ENCODE results near the gene ACOXL.
"Not testable (repeated sequence)": the region's sequence is repeated elsewhere in the genome, so short reads cannot be mapped to it uniquely, and the experiment has no call there.

The ACOXL gene

DNA sequence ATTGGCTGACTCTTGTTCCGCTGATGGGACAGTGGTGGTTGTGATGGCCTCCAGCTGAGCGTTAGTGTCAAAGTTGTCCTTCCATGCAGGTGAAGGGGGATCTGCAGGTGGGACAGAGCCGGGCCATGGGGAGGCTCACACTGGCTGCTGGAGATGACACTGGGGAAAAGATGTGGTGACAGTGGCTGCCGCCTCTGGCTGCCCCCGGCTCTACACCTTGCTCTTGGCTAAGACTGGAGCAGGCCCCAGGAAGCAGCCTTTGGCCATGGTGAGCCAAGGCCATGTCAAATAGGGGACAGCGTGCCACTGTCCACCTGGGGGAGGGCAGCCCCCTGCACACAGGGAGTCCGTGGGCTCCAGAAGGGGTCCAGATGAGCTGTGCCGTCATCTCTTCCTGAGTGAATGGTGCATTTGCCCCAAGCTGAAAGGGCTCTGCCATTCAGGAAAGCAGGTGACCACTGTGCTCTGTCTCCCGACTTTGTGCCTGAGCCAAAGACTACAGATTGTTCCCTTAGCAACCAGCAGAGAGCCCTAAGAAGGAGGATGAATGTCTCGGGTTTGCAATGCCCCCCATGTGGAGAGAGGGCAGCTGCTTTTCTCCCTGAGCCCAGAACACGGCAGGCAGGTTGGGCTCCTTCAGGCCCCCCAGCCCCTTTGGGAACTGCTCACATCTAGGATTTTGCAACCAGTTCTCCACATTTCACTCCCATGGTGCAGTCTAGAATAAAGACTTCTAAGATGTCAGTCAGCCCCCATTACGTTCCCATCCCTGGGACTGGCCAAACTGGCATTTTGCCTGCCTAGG, 309.2 kb downstream of the ACOXL start:
- DNase-seq (ENCODE audit: low spot score): no peak

DNA sequence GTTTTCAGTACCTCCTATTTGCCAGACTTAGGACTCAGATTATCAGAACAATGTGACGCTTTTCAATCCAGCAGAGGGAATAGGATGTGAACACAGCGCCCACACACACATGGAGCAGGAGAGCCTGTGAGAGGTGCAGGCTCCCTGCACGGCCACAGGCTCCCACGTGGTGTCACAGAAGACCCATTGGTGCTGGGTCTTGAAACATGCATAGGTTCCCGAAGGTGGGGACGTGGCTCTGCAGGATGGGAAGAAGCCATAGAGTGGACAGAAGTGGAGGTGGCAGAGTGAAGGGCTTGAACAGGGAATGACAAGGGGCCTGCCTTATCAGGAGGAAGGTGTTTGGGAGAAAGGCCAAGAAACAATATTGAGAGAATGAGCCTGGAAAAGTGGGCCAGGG, 309.9 kb downstream of the ACOXL start:
- DNase-seq (ENCODE audit: low spot score): no peak

DNA sequence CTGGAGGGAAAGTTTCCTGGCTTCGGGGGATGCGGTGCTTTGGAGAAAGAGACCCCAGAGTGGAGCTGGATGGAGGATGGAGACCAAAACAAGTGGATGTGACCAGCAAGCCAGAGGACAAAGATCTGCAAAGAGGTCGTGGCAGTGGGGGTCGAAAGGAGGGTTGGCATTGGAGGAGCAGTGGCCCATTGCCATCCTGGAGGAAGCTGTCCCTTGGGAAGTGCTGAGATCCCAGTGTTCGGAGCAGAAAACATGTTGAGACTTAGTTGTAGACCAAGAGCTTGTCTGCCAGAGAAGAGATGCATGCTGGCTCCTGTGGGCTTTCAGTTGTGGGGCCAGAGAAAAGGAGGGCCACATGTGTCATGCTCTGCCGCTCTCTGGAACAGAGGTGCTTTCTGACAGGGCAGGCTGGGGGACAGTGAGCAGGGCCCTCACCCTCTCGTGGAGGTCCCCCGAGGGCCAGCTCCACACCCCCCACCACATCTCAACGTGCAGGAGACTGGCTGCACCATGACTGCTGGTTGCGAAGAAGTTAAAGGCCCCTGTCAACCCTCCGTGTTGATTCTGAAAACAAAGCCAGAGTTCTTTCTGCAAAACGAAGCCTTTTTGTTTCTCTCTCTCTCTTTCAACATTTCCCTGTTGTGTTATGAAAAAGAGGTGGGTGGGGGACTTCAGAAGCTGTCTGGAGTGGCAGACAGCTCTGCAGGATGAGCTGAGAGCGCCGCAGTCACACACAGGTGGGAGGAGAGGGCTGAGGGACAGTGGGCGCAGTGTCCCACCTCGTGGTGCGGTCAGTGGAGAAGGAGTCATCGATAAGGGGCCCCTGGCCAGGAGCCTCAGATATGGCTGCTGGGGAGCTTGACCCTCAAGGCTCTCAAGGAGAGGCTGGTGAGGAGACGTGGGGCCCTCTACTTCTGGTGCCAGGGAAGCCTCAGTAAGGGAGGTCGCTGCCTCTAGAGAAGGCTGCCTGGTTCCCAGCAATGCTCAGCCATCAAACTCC, 310.7 kb downstream of the ACOXL start:
- no peak for DNase-seq (ENCODE audit: low spot score)

GRCh38 chr2:111044066-111044465, 311.7 kb downstream of the ACOXL start:
- DNase-seq (ENCODE audit: low spot score): no peak

GRCh38 chr2:111045236-111045635, 312.9 kb downstream of the ACOXL start:
- DNase-seq (ENCODE audit: low spot score): not testable (repeated sequence)

- no peak for DNase-seq (ENCODE audit: low spot score)
Observed at GRCh38 chr2:111045771-111046444, 313.5 kb downstream of the ACOXL start.

DNA sequence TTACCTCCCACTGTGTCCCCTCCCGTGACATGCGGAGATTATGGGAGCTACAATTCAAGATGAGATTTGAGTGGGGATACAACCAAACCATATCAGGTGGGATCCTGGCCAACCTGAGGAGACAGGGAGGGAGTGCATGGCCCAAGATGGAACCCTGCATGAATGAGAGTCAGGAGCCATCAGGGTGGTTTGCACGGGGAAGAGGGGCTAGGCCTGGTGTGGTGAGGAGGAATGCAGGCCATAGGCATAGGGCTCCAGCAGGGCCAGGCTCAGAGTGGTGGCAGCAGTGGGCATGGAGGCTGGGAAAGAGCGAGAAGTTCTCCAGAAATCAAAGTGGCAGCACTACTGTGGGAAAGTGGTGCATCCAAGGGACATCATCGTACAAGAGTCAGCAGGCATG, 314.3 kb downstream of the ACOXL start:
- DNase-seq (ENCODE audit: low spot score): no peak

GRCh38 chr2:111048856-111049768, 316.7 kb downstream of the ACOXL start:
- no peak for DNase-seq (ENCODE audit: low spot score)

DNA sequence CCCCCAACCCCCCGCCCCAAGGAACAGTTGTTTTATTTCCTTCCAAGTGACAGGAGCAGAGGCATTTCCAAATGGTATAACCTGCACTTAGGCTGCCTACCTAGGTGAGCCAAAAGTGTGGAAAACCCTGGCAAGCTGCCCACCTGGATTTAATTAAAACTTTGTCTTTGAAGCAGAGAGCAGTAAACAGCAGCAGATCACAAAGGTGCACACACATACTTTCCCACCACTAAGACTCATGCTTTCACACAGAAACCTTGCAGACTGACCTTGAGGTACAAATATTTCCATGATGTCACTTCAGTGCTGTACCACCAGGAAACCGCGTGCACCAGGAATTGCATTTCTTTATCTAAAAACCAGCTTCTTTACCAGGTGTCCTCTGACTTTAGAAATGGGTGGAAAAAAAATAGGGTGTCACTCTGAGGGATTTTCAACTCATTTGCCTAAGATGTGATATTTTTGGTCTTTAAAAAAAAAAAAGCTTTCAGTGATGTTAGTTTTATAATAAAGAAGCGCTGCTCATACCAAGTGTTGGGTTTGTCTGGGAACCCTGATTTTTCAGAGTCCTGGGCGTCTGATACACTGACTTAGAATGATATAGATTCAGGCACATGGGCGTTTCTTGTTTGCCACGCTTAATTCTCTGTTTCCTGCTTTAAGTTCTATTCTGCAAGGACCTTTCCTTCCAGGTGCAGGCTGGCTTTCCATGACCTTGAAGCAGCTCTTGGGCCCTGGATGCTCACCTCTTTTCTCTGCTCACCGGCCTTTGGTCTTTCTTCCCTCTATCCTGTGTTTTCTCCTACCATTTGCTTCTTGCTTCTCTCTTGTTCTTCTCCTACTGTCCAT, 317.6 kb downstream of the ACOXL start:
- no peak for DNase-seq (ENCODE audit: low spot score)

DNA sequence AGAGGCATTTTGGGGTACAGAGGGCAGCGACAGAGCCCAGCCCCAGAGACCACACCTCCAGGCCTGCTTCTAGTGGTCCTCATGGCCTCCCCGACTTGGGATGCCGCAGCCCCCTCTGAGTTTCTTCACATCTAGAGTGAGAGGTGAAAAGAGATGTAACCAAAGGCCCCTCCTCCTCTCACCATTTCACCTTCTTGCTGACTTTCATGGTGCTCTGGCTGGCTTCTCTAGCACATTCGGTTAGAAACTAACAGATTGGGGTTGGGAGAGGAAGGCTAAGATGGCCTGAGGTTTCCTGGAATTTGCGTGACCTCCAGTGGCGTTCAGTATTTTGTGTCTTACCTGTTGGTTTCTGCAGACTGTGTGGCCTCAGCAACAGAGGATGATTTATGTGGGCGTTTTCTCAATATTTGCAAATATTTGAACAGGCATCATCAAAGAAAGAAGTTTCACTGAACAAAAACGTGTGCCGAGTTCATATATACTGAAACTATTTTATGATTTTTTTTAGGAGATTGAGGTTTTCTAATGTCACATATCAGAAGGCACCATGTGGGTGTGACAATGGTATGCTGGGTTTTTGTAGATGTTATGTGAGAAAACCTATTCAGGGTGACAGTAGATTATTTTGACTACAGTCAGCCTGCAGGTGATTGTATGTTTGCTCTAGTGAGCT, 318.5 kb downstream of the ACOXL start:
- DNase-seq (ENCODE audit: low spot score): no peak

- DNase-seq (ENCODE audit: low spot score): no peak
Observed at GRCh38 chr2:111052621-111053020, 320.2 kb downstream of the ACOXL start.

- DNase-seq (ENCODE audit: low spot score): no peak
Observed at GRCh38 chr2:111053266-111053665, 320.9 kb downstream of the ACOXL start.

GRCh38 chr2:111053825-111054515, 321.6 kb downstream of the ACOXL start:
- no peak for DNase-seq (ENCODE audit: low spot score)

DNA sequence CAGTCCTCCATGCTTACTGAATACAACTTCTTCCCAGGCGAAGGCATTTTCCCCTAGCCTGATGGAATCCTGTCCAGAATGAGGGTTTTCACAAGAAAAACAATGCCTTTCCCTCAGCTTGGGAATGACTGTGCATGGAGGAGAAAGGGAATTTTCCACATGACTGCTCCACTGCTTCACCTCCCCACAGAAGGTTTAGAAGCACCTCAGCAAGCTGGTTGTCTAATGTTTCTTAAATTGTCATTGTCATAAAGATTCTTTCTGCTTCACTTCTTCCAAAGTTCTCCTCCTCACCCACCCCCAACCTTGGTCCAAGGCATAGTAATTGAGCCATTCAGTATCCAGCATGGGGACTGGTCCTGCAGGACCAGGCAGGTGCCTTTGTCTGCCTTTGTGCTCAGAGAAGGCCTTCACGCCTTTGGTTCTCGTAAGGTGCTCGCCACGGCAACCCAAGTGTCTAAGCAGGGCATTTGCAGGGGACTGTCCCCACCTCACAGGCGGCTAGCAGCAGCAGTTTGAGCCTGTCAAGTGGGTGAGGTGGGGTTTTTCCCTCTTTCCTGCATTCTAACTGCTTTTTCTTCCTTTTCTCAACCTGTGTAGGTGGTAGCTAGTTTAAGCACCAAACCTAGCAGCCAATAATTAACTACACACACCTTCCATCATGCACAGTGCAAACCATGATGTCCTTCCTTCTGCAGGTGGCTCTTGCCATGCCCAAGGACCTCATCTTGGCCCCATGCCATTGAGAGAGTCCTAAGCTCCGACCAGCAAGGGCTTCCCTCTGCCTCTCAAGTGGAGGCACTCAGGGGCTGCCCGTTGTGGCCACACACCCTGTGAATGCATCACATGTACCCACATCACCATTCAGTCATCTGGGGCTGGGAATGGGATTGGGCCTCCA, 322.7 kb downstream of the ACOXL start:
- no peak for DNase-seq (ENCODE audit: low spot score)

DNA sequence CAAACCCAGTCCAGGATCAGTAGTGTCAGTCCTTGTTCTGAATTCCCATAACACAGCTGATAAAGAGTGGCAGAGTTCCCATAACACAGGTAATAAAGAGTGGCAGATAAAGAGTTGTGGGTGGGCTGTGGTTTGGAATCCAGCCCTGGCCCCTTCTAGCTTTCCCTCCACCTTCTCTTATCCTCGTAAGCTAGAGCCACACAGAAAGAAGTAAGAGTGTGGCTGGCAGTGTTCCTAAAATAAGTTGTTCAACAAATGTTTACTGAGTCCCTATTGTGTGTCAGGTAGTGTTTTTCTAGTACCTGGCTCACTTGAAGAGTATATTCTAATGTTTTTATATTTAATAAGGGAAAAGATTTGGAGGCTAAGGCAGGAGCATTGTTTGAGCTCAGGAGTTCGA, 323.4 kb downstream of the ACOXL start:
- DNase-seq (ENCODE audit: low spot score): no peak

DNA sequence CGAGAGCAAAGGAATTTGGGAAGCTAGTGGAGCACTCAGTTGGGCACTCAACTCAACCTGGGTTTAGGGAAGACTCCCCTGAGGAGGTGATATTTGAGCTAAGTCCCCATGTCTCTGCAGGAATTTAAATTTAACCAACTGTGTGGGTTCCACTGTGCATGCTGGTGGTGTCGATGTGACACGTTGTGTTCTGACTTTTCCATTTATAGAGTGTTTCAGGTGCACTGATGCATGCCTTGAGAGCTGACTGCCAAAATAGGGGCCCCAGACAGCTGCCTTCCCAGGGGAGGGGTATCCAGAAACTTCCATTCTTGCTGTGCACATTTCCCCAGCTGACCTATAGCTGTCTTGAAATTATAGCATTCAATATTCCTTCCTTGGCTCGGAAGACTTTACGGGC, 324.7 kb downstream of the ACOXL start:
- no peak for DNase-seq (ENCODE audit: low spot score)

DNA sequence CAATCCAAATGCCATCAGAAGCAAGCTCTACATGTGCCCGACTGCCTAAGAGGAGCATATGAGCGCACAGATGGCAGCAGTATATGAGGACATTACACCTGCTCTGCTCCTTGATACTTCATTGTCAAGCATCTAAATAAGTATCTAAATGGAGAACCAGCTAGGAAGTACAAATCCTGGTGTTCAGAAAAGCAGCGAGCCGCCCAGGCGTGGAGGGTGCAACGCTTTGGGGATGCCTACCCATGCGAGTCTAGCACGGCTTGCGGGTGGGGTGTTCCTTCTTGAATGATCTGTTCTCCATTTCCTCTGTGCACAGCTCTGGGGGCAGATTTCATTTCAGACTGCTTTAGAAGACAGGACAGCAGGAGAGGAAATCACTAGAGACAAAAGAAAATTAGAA, 325.3 kb downstream of the ACOXL start:
- DNase-seq (ENCODE audit: low spot score): no peak

DNA sequence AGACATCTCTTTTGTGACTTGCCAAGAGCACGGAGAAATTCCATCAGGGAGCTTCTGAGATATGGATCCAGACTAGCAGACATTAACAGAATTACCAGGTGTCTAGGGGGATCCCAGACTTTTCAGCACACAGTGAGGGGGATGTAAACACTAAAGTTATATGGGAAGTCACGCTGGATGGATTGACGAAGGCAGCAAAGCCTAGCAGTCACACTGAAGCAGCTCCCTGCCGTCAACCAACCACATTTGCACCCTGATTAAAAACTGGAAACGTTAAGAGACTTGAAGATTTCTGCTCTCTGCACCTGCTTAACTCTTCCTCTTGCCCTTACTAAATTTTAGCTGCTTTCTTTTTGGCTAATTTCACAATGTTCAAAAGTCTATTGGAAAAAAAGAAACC, 325.9 kb downstream of the ACOXL start:
- no peak for DNase-seq (ENCODE audit: low spot score)

All from GM03348 (cell line).